ENCODE results near the gene ENO2. TPM values are rescaled to one million over a fixed set of nuclear protein-coding genes. Genes with fewer than 3 reads are reported as not detected.
A peak's percentile ranks its signal among the peaks of the same experiment; 100 is the strongest.

ENO2 gene
- total RNA-seq, 1 experiment from 2014 or later, result 166 TPM

DNA sequence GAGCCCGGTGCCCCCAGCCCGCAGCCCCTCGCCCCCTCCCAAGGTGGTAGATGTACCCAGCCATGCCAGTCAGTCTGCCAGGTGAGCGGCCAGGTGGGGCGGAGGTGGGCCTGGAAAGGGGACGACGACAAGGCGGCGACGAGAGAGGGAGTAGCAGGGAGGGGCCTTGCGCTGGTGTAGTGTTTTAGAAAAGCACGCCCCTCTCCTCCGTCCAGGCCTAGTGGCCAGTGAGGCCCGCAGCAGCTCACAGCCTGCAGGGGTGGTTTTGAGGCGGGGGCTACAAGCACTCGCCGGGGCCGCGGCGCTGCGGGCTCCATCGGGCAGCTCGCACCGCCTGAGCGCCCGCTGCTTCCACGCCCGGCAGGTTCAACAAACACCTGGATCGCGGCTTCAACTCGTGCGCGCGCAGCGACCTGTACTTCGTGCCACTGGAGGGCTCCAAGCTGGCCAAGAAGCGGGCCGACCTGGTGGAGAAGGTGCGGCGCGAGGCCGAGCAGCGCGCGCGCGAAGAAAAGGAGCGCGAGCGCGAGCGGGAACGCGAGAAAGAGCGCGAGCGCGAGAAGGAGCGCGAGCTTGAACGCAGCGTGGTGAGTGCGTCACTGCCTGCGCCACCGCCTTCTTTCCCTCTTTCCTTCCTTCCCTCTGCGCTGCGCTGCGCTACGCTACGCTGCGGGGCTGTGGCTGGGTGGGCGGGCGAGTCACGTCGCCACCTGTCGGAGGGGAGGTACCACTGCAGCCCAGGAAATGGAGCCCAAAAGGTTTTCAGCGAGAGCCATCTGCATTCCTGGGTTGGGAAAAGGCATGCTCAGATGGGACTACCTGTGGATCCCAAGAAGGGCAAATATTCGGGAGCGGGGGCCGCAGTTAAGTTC is 23.3 kb downstream of the ENO2 start:
- Histone ChIP-seq H3K14ac (ENCODE audit: insufficient read depth, low read length) (peak overlapping the region; percentile 94), H2BK15ac (ENCODE audit: low read depth, low read length) (no peak overlapping the region), H3K9me3 (ENCODE audit: control insufficient read depth, low read depth, low read length) (no peaks in the 10 kb centered on the region), H3K79me2 (ENCODE audit: insufficient read depth, low read length) (no peaks in the 10 kb centered on the region), H3T11ph (ENCODE audit: low read length) (no peak overlapping the region), H4K8ac (replicated peaks; ENCODE audit: insufficient read length, low read depth, low read length) (no peak overlapping the region), H3K4me1 (ENCODE audit: insufficient read depth, low read length) (no peaks in the 10 kb centered on the region), H3K27ac (ENCODE audit: insufficient read length, low read depth, low read length) (peak overlapping the region; percentile 10), H2AFZ (ENCODE audit: low read length) (no peak overlapping the region), H3K4me2 (ENCODE audit: insufficient read depth, insufficient read length, low read length) (peak overlapping the region; percentile 35), H3K79me1 (ENCODE audit: insufficient read depth, low read depth, low read length, poor library complexity, severe bottlenecking) (no peaks in the 10 kb centered on the region), H3K9ac (ENCODE audit: extremely low read depth, insufficient read length, low read length) (peak overlapping the region; percentile 82), H4K91ac (ENCODE audit: insufficient read length, low read depth, low read length) (no peak overlapping the region), H3K56ac (ENCODE audit: insufficient read length, low read depth, low read length) (no peak overlapping the region), H3K23ac (ENCODE audit: insufficient read length, low read depth, low read length) (no peak overlapping the region), H3K4ac (ENCODE audit: low read depth, low read length) (no peak overlapping the region; the same call in 1 of the 2 replicates), H4K5ac (ENCODE audit: insufficient read length, low read depth, low read length) (peak overlapping the region; percentile 18), H2BK20ac (ENCODE audit: low read depth, low read length, poor library complexity, severe bottlenecking) (no peak overlapping the region), H3K23me2 (ENCODE audit: insufficient read length, low read depth, low read length, poor library complexity, severe bottlenecking) (peaks cover 7% of the 10 kb centered on the region), H3K18ac (ENCODE audit: insufficient read length, low read depth, low read length) (peak overlapping the region; percentile 78), H2BK120ac (ENCODE audit: low read depth, low read length, poor library complexity, severe bottlenecking) (no peak overlapping the region), H2BK5ac (ENCODE audit: insufficient read length, low read length) (no peak overlapping the region), H2AK5ac (ENCODE audit: insufficient read length, low read length) (no peak overlapping the region), H3K27me3 (ENCODE audit: insufficient read depth, low read length) (no peaks in the 10 kb centered on the region), H4K20me1 (ENCODE audit: control insufficient read depth, insufficient read depth, insufficient read length) (no peaks in the 10 kb centered on the region), H2BK12ac (ENCODE audit: insufficient read length, low read depth, low read length) (no peak overlapping the region)
- H3K9me3 Mint-ChIP-seq, result no peaks in the 10 kb centered on the region; a peak in 1 of 5 replicates
- TF ChIP-seq, protein P1, sequence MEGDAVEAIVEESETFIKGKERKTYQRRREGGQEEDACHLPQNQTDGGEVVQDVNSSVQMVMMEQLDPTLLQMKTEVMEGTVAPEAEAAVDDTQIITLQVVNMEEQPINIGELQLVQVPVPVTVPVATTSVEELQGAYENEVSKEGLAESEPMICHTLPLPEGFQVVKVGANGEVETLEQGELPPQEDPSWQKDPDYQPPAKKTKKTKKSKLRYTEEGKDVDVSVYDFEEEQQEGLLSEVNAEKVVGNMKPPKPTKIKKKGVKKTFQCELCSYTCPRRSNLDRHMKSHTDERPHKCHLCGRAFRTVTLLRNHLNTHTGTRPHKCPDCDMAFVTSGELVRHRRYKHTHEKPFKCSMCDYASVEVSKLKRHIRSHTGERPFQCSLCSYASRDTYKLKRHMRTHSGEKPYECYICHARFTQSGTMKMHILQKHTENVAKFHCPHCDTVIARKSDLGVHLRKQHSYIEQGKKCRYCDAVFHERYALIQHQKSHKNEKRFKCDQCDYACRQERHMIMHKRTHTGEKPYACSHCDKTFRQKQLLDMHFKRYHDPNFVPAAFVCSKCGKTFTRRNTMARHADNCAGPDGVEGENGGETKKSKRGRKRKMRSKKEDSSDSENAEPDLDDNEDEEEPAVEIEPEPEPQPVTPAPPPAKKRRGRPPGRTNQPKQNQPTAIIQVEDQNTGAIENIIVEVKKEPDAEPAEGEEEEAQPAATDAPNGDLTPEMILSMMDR (conservative IDR thresholded peaks at IDR 0.05), result peak; percentile 94
- H3K27ac Mint-ChIP-seq, result peak overlapping the region; percentile 88 to 96 (median 93)
- no CpG with 5 or more reads among the region's 80 CpGs for WGBS (ENCODE audit: extremely low coverage, insufficient read length, low lambda C conversion rate)
- H3K4me1 Mint-ChIP-seq, result peaks cover 16 to 32% of the 10 kb centered on the region in 2 experiments
- peaks cover 33 to 86% (median 60%) of the 10 kb centered on the region in 3 experiments for H3K36me3 Mint-ChIP-seq (ENCODE audit: insufficient read depth in 1 of 3, low read depth in 3 of 3)
- no peaks in the 10 kb centered on the region; the same call in 1 of the 2 replicates for H3K27me3 Mint-ChIP-seq (ENCODE audit: low read depth)
- peak; percentile 97 for DNase-seq
- H3K4me3 Mint-ChIP-seq, result peak overlapping the region; percentile 61 to 80

Data from H9 (cell line).